GM12878 (cell line): ENCODE measurements around the gene ITSN1.

Source experiments
- BCL11A ChIP-seq: IDR thresholded peaks from 2 replicates; pipeline ENCODE4 v1.6.1; 2011; ENCODE audit warnings: low read depth, low read length
- CHD4 ChIP-seq: fragments of 200-600 bp; sonication (generic); IDR thresholded peaks from 2 replicates; pipeline ENCODE4 v1.6.1; 2016; ENCODE audit warnings: mild to moderate bottlenecking
- CTCF ChIP-seq, 3 experiments: IDR thresholded peaks in 2 of 3; conservative IDR thresholded peaks in 1 of 3; 2 replicates each; pipeline ENCODE4 v1.5.1; 2011; ENCODE audit warnings: low read depth in 3 of 3, low read length in 3 of 3, mild to moderate bottlenecking in 3 of 3, control low read depth in 2 of 3, moderate library complexity in 2 of 3, inconsistent platforms in 1 of 3, mixed read lengths in 1 of 3; ENCODE audit not compliant: control insufficient read depth in 2 of 3, insufficient read depth in 1 of 3; ENCODE audit errors: extremely low read depth in 1 of 3
- EP300 ChIP-seq, 2 experiments: fragments of 150-350 bp in 1 of 2; IDR thresholded peaks; 2 replicates each; pipeline ENCODE4 v1.6.1; 2011 to 2012; ENCODE audit warnings: low read depth in 2 of 2, low read length in 2 of 2, borderline replicate concordance in 1 of 2, improper control_type of control experiment in 1 of 2, inconsistent platforms in 1 of 2; ENCODE audit not compliant: control insufficient read depth in 1 of 2
- ETV6 ChIP-seq, 2 experiments: fragments of 450-650 bp in 1 of 2; IDR thresholded peaks in 1 of 2; conservative IDR thresholded peaks in 1 of 2; 2 replicates each; pipeline ENCODE4 v1.6.1; 2014; ENCODE audit warnings: antibody characterized with exemption in 1 of 2, borderline replicate concordance in 1 of 2, low read depth in 1 of 2, mild to moderate bottlenecking in 1 of 2, moderate library complexity in 1 of 2
- EZH2 ChIP-seq: IDR thresholded peaks from 2 replicates; pipeline ENCODE4 v1.6.1; 2012; ENCODE audit warnings: low read depth, mild to moderate bottlenecking, control low read depth, inconsistent platforms, low read length, borderline replicate concordance; ENCODE audit not compliant: control insufficient read depth
- FOS ChIP-seq: IDR thresholded peaks from 3 replicates; pipeline ENCODE4 v1.6.1; 2011; ENCODE audit warnings: borderline replicate concordance; ENCODE audit not compliant: insufficient read length; ENCODE audit errors: extremely low read depth
- POLR2AphosphoS5 ChIP-seq: IDR thresholded peaks from 2 replicates; pipeline ENCODE4 v1.6.1; 2011; ENCODE audit warnings: mild to moderate bottlenecking, low read length, inconsistent platforms
- RAD51 ChIP-seq: fragments of 450-650 bp; IDR thresholded peaks from 2 replicates; pipeline ENCODE4 v1.6.1; 2016; ENCODE audit warnings: moderate library complexity, mild to moderate bottlenecking, inconsistent platforms
- SMC3 ChIP-seq: IDR thresholded peaks from 2 replicates; pipeline ENCODE4 v1.6.1; 2011; ENCODE audit warnings: low read length, improper control_type of control experiment, borderline replicate concordance
- SREBF2 ChIP-seq: IDR thresholded peaks from 2 replicates; pipeline ENCODE4 v1.6.1; 2012; ENCODE audit warnings: mild to moderate bottlenecking, low read length
- TF ChIP-seq, protein P1 (sequence below): fragments of 450-650 bp; IDR thresholded peaks from 2 replicates; pipeline ENCODE4 v1.6.1; 2017; ENCODE audit warnings: mild to moderate bottlenecking, moderate library complexity

DNA sequence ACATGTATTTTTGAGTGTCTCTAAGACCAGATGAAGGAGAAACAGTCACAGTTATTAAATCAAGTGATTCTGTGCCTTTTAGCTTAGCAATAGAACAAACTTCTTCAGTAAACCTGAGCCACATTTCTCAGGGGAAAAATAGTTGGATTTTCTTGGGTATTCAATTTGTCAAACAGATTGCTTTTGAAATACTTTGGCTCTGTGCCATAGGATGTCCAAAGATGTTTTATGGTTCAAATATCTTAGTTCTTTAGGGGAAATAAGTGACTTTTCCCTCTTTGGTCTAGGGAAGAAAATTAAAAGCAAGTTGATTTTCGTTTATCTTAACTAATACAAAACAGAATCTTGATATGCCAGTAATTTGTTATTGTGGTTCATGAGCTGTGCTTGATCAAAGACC is 147.4 kb downstream of the ITSN1 start:
- TF ChIP-seq SREBF2 (no peak), CTCF (IDR thresholded peaks at IDR 0.05 in 2 of 3, conservative IDR thresholded peaks at IDR 0.05 in 1 of 3; ENCODE audit: control insufficient read depth in 2 of 3, extremely low read depth in 1 of 3, insufficient read depth in 1 of 3, low read depth in 3 of 3, low read length in 3 of 3) (no peak), CHD4 (no peak), BCL11A (no peak), EZH2 (no peak), SMC3 (no peak), EP300 (IDR thresholded peaks at IDR 0.05; ENCODE audit: borderline replicate concordance in 1 of 2, control insufficient read depth in 1 of 2, low read depth in 2 of 2, low read length in 2 of 2) (no peak), RAD51 (no peak), FOS (no peak), POLR2AphosphoS5 (no peak), ETV6 (conservative IDR thresholded peaks at IDR 0.05 in 1 of 2, IDR thresholded peaks at IDR 0.05 in 1 of 2; ENCODE audit: borderline replicate concordance in 1 of 2, low read depth in 1 of 2) (no peak)
- TF ChIP-seq, protein P1, sequence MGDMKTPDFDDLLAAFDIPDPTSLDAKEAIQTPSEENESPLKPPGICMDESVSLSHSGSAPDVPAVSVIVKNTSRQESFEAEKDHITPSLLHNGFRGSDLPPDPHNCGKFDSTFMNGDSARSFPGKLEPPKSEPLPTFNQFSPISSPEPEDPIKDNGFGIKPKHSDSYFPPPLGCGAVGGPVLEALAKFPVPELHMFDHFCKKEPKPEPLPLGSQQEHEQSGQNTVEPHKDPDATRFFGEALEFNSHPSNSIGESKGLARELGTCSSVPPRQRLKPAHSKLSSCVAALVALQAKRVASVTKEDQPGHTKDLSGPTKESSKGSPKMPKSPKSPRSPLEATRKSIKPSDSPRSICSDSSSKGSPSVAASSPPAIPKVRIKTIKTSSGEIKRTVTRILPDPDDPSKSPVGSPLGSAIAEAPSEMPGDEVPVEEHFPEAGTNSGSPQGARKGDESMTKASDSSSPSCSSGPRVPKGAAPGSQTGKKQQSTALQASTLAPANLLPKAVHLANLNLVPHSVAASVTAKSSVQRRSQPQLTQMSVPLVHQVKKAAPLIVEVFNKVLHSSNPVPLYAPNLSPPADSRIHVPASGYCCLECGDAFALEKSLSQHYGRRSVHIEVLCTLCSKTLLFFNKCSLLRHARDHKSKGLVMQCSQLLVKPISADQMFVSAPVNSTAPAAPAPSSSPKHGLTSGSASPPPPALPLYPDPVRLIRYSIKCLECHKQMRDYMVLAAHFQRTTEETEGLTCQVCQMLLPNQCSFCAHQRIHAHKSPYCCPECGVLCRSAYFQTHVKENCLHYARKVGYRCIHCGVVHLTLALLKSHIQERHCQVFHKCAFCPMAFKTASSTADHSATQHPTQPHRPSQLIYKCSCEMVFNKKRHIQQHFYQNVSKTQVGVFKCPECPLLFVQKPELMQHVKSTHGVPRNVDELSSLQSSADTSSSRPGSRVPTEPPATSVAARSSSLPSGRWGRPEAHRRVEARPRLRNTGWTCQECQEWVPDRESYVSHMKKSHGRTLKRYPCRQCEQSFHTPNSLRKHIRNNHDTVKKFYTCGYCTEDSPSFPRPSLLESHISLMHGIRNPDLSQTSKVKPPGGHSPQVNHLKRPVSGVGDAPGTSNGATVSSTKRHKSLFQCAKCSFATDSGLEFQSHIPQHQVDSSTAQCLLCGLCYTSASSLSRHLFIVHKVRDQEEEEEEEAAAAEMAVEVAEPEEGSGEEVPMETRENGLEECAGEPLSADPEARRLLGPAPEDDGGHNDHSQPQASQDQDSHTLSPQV, result no peak
